Breast epithelium (tissue), 3 donors: ENCODE data around the gene CCDC187.

Source experiments
- CTCF ChIP-seq, 3 donors: fragments of 450-650 bp; IDR thresholded peaks; one replicate each; pipeline ENCODE4 v1.5.1; 2016 to 2017; ENCODE audit warnings: antibody characterized with exemption in 3 of 3, mild to moderate bottlenecking in 3 of 3, moderate library complexity in 3 of 3
- POLR2A ChIP-seq: fragments of 450-650 bp; IDR thresholded peaks from one replicate; pipeline ENCODE4 v1.6.1; 2016; ENCODE audit warnings: antibody characterized with exemption, mild to moderate bottlenecking, moderate library complexity
- POLR2AphosphoS5 ChIP-seq, 3 donors: sonication (generic); formaldehyde crosslinking; IDR thresholded peaks; one replicate each; pipeline ENCODE4 v1.6.1; 2017; ENCODE audit warnings: antibody characterized with exemption in 3 of 3

DNA sequence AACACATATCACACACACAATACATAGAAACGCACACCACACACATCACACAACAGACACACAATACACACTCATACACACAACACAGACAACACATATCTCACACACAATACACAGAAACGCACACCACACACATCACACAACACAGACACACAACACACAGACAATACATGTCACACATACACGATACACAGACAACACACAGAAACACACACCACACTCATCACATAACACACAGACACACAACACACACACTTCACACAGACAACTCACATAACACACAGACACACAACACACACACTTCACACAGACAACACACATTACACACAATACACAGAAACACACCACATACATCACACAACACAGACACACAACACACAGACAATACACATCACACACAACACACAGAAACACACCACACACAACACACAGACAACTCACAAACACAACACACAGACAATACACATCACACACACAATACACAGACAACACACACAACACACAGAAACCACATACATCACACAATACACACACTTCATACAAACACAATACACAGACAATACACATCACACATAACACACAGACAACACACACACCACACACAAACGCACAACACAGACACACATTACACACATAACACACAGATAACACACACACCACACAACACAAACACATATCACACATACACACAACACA lies 4.3 kb upstream of the CCDC187 start:
- TF ChIP-seq POLR2AphosphoS5 (IDR thresholded peaks at IDR 0.05) (no peak), POLR2A (no peak), CTCF (IDR thresholded peaks at IDR 0.05) (no peak)
